Upper lobe of left lung (tissue), 6 donors: Measurements from ENCODE around the gene CDK11B. TPM values are rescaled to one million over a fixed set of nuclear protein-coding genes. Genes with fewer than 3 reads are reported as not detected.
"Not testable (repeated sequence)": the region's sequence is repeated elsewhere in the genome, so short reads cannot be mapped to it uniquely, and the experiment has no call there.

Experiments used
- ATAC-seq, 2 donors: fragments of 200-7000 bp; cut with Tn5 transposase; one replicate each; pipeline ENCODE4 v1.9.1; 2022; ENCODE audit warnings: mild to moderate bottlenecking in 2 of 2, moderate library complexity in 2 of 2; ENCODE audit not compliant: low FRiP score in 2 of 2
- DNase-seq, 2 donors: peaks; one replicate each; pipeline ENCODE4 v3.0.0-alpha.2; 2019 to 2020
- H3K27ac ChIP-seq, 4 donors: fragments of 200-600 bp; sonication (generic); one replicate each; pipeline ENCODE4 v1.5.1; 2016 to 2019
- H3K27me3 ChIP-seq, 4 donors: fragments of 200-600 bp; sonication (generic); one replicate each; pipeline ENCODE4 v1.5.1; 2017 to 2019
- H3K36me3 ChIP-seq, 4 donors: fragments of 200-600 bp; sonication (generic); one replicate each; pipeline ENCODE4 v1.5.1; 2016 to 2019
- H3K4me1 ChIP-seq, 4 donors: fragments of 200-600 bp; sonication (generic); one replicate each; pipeline ENCODE4 v1.5.1; 2018 to 2019
- H3K4me3 ChIP-seq, 4 donors: fragments of 200-600 bp; sonication (generic); one replicate each; pipeline ENCODE4 v1.5.1; 2017 to 2019; ENCODE audit warnings: mild to moderate bottlenecking in 2 of 4, moderate library complexity in 1 of 4
- H3K9me3 ChIP-seq, 4 donors: fragments of 200-600 bp; sonication (generic); one replicate each; pipeline ENCODE4 v1.5.1; 2018 to 2019
- EP300 ChIP-seq, 4 donors: sonication (generic); formaldehyde crosslinking; IDR thresholded peaks; one replicate each; pipeline ENCODE4 v1.5.1; 2017; ENCODE audit warnings: antibody characterized with exemption in 4 of 4, control low read depth in 2 of 4
- POLR2A ChIP-seq, 4 donors: fragments of 450-650 bp; IDR thresholded peaks; one replicate each; pipeline ENCODE4 v1.5.1; 2016 to 2017; ENCODE audit warnings: antibody characterized with exemption in 4 of 4, mild to moderate bottlenecking in 2 of 4
- POLR2AphosphoS5 ChIP-seq, 2 donors: sonication (generic); formaldehyde crosslinking; IDR thresholded peaks; one replicate each; pipeline ENCODE4 v1.5.1; 2017; ENCODE audit warnings: antibody characterized with exemption in 2 of 2
- WGBS, 2 donors: methylation state at CpG; one replicate each; pipeline ENCODE4 v1.1.5; 2017 to 2018; 5-methylcytosine and 5-hydroxymethylcytosine counted together
- total RNA-seq, 6 donors: library from RNA; depleted of rRNA in 4 of 6; stranded (reverse); fragments of >200 nt in 4 of 6; gene quantifications; one replicate each; pipeline versions ENCODE4 v1.1.0 to v1.2.1, GENCODE V29; 2016 to 2021
- TF ChIP-seq, protein P1 (sequence below), 6 experiments: fragments of 450-650 bp in 4 of 6; fragments of 200-600 bp in 2 of 6; sonication (generic) in 2 of 6; IDR thresholded peaks; one replicate each; pipeline ENCODE4 v1.5.1; 2016 to 2019; ENCODE audit warnings: antibody characterized with exemption in 6 of 6
- donor health status: DM: no; HTN: no; CAD: no; lungs with moderate emphysema.
- donor health status: DM: no; HTN: yes; CAD: no; lungs with severe emphysema.

The CDK11B gene
- total RNA-seq, 6 donors from 2014 or later, result 20.8 to 55.5 (median 24.9) TPM

DNA sequence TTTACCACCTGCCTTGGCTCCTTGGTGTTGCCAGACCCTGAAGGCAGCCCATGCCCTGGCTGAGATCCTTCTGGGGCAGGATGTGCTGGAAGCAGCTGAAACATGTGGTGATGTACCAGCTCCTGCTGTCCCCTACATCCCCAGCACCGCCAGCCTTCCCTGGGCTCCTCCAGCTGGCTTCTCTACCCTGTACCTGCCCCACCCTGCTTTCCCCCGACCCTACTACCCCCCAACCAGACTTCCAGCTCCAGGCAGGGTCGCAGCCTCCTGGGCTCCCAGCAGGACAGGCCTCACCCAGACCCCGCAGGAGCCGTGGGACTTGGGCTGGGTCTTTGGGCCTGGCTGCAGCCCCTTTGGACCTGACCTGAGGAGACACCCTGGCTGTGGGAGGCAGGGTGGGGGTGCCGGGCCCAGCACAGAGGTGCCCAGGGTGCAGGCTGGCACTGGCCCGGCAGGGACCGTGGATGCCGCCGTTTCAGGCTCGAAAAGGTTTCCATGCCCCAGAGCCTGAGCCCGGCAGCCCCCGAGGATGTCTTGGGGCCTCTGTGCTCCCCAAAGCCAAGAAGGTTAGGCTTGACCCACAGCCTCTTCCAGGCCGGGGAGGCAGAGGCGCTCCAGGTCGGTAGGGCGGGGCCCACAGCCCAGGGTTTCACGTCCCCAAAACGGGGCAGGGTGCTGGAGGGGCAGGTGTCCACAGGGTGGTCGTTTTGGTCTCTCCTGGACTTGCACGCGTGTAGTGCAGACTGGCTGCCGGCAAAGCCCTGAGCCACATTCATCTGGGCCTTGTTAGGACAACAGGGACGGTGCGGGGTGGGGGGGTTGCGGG lies 38.8 kb upstream of the CDK11B start:
- DNase-seq, H3K36me3 ChIP-seq, H3K9me3 ChIP-seq, H3K27me3 ChIP-seq, ATAC-seq, H3K4me3 ChIP-seq, H3K27ac ChIP-seq: not testable (repeated sequence)
- WGBS, 2 donors, result 67 to 82% methylated on average over 5 to 22 of the region's 26 CpGs
- H3K4me1 ChIP-seq, result peaks cover 6 to 12% (median 7%) of the 10 kb centered on the region in 4 donors

DNA sequence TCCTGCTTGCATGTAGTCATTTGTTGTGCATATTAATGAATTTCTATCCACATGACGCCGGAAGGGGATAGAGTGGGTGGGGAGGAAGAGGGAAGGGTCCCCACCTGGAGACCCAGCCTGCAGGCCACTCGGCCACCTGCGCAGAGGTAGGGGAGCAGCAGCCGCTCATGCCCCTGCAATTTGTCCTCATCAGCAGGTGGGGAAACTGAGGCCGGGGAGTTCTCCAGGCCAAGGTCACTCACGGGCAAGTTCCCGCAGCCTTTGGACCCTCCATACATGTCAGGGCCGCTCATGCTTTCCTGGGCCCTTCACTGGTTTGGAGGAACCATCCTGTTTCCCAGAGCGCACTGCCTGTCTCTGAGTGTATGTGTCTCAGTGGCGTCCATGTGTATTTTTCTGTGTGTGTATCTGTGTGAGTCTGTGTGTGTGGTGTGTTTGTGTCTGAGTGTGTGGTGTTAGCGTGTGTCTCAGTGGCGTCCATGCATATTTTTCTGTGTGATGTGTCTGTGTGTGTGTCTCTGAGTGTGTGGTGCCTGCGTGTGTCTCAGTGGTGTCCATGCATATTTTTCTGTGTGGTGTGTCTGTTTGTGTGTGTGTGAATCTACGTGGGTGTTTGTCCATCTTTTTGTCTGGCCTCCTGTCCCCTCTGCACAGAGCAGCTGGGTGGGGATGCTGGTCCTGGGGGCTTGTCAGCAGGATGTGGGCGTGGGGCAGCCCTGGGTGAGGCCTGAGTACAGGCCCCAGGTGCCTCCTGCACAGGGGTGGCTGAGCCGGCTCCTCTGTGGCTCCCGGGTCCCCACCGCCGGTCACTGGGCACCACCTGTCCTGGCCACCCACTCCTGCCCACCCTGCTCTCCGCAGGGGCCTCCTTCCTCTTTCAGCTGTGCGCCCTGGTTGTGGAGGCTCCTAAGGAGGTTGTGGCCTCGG lies 37.9 kb upstream of the CDK11B start:
- H3K27me3 ChIP-seq, H3K4me3 ChIP-seq, ATAC-seq, DNase-seq, H3K9me3 ChIP-seq, H3K27ac ChIP-seq, H3K36me3 ChIP-seq: not testable (repeated sequence)
- 93 to 97% methylated on average over 14 to 16 of the region's 23 CpGs for WGBS, 2 donors
- peaks cover 6 to 12% (median 7%) of the 10 kb centered on the region in 4 donors for H3K4me1 ChIP-seq

DNA sequence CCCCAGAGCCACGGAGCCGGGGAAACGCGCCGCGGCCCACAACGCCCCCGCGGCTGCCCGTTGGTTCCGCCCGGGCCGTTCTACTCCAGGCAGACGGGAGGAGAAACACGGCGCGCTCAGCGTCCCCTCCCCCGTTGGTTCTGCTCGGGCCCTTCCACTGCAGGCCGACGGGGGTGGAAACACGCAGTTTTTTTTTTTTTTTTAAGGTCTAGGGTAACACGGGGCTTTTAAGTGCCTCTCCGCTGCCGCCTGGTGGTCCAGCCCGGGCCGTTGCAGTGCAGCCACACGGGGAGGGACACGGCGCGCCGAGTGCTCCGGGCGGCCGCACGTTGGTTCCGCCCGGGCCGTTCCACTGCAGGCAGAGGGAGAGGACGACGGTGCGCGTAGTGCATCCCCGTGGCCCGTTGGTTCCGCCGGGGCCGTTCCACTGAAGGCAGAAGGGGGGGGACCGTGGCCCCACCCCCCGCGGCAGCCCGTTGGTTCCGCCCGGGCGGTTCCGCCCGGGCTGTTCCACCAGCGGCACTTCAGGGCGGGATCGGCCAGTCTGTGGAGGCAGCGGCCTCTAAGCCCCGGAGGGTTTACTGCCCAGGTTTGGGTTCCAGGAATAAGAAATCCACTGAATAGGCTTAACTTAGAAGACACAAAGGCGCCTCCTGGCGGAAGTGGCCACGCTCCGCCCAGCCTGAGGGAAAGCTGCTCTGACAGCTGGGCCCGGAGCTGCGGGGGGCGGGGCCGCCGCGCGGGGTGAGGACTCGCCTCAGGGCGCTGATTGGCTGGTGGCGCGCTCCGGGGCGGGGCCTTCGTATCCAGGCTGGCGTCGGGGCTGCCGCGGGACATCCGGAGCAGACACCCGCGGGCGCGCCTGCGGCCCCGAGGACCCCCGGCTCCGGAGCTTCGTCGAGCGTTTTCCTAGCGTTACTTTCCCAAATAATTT lies 34.2 kb upstream of the CDK11B start, which contains the start of gene SLC35E2B:
Gene SLC35E2B (minus strand): TSS at position 82 of the 934 bp plus-strand sequence. CDS start 16,096 bp downstream, outside the sequence.
- H3K9me3 ChIP-seq, H3K27me3 ChIP-seq, H3K36me3 ChIP-seq: not testable (repeated sequence)
- DNase-seq, result peak; percentile 95 to 96
- ATAC-seq, result peak; percentile 95
- peak within 1 kb of the TSS; percentile 90 to 93 (median 92) for H3K27ac ChIP-seq
- H3K4me1 ChIP-seq, result peaks cover 6 to 25% (median 7%) of the 10 kb centered on the region in 4 donors
- H3K4me3 ChIP-seq, result peak within 1 kb of the TSS; percentile 47 to 67 (median 64)
- peak in 1 of 4 donors; percentile 60 for TF ChIP-seq EP300 (IDR thresholded peaks at IDR 0.05)
- TF ChIP-seq, protein P1, sequence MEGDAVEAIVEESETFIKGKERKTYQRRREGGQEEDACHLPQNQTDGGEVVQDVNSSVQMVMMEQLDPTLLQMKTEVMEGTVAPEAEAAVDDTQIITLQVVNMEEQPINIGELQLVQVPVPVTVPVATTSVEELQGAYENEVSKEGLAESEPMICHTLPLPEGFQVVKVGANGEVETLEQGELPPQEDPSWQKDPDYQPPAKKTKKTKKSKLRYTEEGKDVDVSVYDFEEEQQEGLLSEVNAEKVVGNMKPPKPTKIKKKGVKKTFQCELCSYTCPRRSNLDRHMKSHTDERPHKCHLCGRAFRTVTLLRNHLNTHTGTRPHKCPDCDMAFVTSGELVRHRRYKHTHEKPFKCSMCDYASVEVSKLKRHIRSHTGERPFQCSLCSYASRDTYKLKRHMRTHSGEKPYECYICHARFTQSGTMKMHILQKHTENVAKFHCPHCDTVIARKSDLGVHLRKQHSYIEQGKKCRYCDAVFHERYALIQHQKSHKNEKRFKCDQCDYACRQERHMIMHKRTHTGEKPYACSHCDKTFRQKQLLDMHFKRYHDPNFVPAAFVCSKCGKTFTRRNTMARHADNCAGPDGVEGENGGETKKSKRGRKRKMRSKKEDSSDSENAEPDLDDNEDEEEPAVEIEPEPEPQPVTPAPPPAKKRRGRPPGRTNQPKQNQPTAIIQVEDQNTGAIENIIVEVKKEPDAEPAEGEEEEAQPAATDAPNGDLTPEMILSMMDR (IDR thresholded peaks at IDR 0.05), result peak in 2 of 6 experiments; percentile 17 to 23
- TF ChIP-seq POLR2AphosphoS5 (IDR thresholded peaks at IDR 0.05), result peak; percentile 60 to 88
- peak in 1 of 4 donors; percentile 39 for TF ChIP-seq POLR2A (IDR thresholded peaks at IDR 0.05)
- WGBS, 2 donors, result 0% methylated on average over 3 of the region's 98 CpGs; no CpG with 5 or more reads in 1 of the 2 donors

DNA sequence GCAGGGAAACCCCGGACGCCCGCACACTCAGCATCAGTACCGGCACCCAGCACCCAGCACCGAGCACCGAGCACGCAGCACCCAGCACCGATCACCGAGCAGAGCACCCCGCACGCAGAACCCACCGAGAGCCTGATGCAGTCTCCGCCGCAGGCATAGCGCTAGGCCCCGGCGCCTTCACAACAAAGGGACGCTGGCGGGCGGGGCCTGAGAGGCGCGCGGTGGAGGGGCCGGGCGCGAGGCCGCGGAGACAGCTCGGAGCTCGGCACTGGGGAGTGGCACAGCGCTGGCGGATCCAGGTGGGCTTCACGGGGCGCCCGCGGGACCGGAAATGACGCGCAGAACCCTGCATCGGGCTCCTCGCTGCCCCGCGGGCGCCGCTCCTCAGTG lies 33.5 kb upstream of the CDK11B start:
- Histone ChIP-seq H3K27ac (peak overlapping the region; percentile 90 to 93 (median 92)), H3K4me3 (peak overlapping the region; percentile 47 to 67 (median 64)), H3K4me1 (peaks cover 6 to 25% (median 7%) of the 10 kb centered on the region in 4 donors)
- not testable (repeated sequence) for H3K9me3 ChIP-seq, H3K36me3 ChIP-seq, H3K27me3 ChIP-seq
- peak; percentile 57 to 85 for ATAC-seq
- TF ChIP-seq POLR2A (IDR thresholded peaks at IDR 0.05), result peak in 1 of 4 donors; percentile 62
- DNase-seq, result peak; percentile 73 to 94
- WGBS, 2 donors, result 0 to 1% methylated on average over 5 to 16 of the region's 45 CpGs

DNA sequence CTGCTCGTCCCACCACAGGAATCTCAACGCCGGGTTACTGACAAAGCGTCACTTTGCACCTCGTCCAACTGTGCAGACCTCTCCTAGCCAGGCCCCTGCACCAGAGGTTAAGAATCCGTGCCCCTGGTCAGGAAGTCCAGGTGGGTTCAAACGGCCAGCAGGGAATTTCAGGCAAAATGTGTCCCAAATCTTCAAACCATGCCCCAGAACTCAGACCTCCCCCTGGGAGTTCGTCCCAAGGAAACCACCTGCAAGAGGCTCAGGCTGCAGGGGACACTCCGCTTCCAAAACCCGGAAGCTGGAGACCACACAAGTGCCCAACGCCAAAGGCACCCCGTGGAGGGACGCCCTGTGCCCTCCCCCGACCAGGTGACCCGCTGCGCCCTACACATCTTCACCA lies 32.6 kb upstream of the CDK11B start:
- peak in 1 of 2 donors; percentile 2 for ATAC-seq
- no CpG with 5 or more reads among the region's 16 CpGs for WGBS, 2 donors

DNA sequence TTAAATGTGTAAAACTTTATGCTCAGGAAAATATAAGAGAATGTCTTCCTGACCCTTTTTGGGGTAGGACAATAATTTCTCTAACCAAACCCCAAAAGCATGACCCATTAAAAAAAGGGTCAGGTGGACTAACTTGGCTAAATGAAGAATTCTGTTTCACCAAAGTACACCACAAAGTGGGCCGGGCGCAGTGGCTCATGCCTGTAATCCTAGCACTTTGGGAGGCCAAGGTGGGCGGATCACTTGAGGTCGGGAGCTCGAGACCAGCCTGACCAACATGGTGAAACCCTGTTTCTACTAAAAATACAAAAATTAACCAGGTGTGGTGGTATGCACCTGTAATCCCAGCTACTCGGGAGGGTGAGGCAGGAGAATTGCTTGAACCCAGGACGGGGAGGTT lies 30.7 kb upstream of the CDK11B start:
- not testable (repeated sequence) for H3K27ac ChIP-seq, ATAC-seq, H3K36me3 ChIP-seq, H3K4me3 ChIP-seq, H3K9me3 ChIP-seq, H3K27me3 ChIP-seq, DNase-seq
- WGBS, 2 donors, result 92 to 96% methylated on average over 7 of the region's 7 CpGs
- peaks cover 15 to 41% (median 19%) of the 10 kb centered on the region in 4 donors for H3K4me1 ChIP-seq

More for the DNA sequence above, 32.6 kb upstream of the CDK11B start:
- H3K4me1 ChIP-seq, result peaks cover 11 to 34% (median 14%) of the 10 kb centered on the region in 4 donors
- not testable (repeated sequence) for H3K9me3 ChIP-seq, H3K36me3 ChIP-seq, DNase-seq, H3K27me3 ChIP-seq
- H3K27ac ChIP-seq, result peak overlapping the region in 1 of 4 donors; percentile 12
- peak overlapping the region in 2 of 4 donors; percentile 20 to 35 for H3K4me3 ChIP-seq
